Skeletal muscle tissue (tissue), 4 donors: ENCODE measurements around the gene DDX27. TPM values are rescaled to one million over a fixed set of nuclear protein-coding genes. Genes with fewer than 3 reads are reported as not detected.

Experiments used
- H3K27ac ChIP-seq: one replicate; pipeline ENCODE4 v1.7.0; 2013; ENCODE audit warnings: mild to moderate bottlenecking, low read depth, low read length, inconsistent platforms
- H3K27me3 ChIP-seq, 3 donors: one replicate each; pipeline ENCODE4 v1.7.0; 2013; ENCODE audit warnings: low read length in 3 of 3; ENCODE audit not compliant: control insufficient read depth in 3 of 3, insufficient read depth in 3 of 3
- H3K36me3 ChIP-seq, 3 donors: one replicate each; pipeline ENCODE4 v1.7.0; 2013; ENCODE audit warnings: low read length in 3 of 3; ENCODE audit not compliant: control insufficient read depth in 3 of 3, insufficient read depth in 3 of 3
- H3K4me1 ChIP-seq, 3 donors: one replicate each; pipeline ENCODE4 v1.7.0; 2013; ENCODE audit warnings: low read length in 3 of 3, mild to moderate bottlenecking in 3 of 3; ENCODE audit not compliant: control insufficient read depth in 3 of 3, insufficient read depth in 3 of 3
- H3K4me3 ChIP-seq, 3 donors: one replicate each; pipeline ENCODE4 v1.7.0; 2013; ENCODE audit warnings: low read length in 3 of 3
- H3K9ac ChIP-seq, 3 donors: one replicate each; pipeline ENCODE4 v1.7.0; 2013; ENCODE audit warnings: low read length in 3 of 3, mild to moderate bottlenecking in 3 of 3, moderate library complexity in 2 of 3, low read depth in 1 of 3
- H3K9me3 ChIP-seq, 3 donors: one replicate each; pipeline ENCODE4 v1.7.0; 2013; ENCODE audit warnings: low read length in 3 of 3; ENCODE audit not compliant: control insufficient read depth in 3 of 3
- total RNA-seq: library from RNA; depleted of rRNA; stranded (reverse); fragments of >200 nt; gene quantifications from one replicate; pipeline ENCODE4 v1.2.3, GENCODE V29; 2014
- donor health status: Osteomylitis.

DDX27 gene
- total RNA-seq, 1 donor from 2014 or later = 13.0 TPM

- peaks cover 51 to 61% (median 58%) of the 10 kb centered on the region in 3 donors for H3K36me3 ChIP-seq
- no peak overlapping the region for H3K27ac ChIP-seq
- H3K4me3 ChIP-seq = peak overlapping the region in 1 of 3 donors; percentile 26
- no peak overlapping the region for H3K9ac ChIP-seq
- H3K27me3 ChIP-seq = no peaks in the 10 kb centered on the region
- H3K4me1 ChIP-seq = peaks cover 24 to 46% (median 34%) of the 10 kb centered on the region in 3 donors
- H3K9me3 ChIP-seq = peaks cover under 1 to 8% (median 2%) of the 10 kb centered on the region in 3 donors
Measured at GRCh38 chr20:49281059-49281912, 62.1 kb downstream of the DDX27 start.

GRCh38 chr20:49281913-49282467 is 62.8 kb downstream of the DDX27 start:
- Histone ChIP-seq H3K27me3 (no peaks in the 10 kb centered on the region), H3K9me3 (peaks cover 7 to 15% (median 7%) of the 10 kb centered on the region in 3 donors), H3K4me3 (no peak overlapping the region), H3K4me1 (peaks cover 24 to 39% (median 31%) of the 10 kb centered on the region in 3 donors), H3K9ac (no peak overlapping the region), H3K36me3 (peaks cover 58 to 68% (median 65%) of the 10 kb centered on the region in 3 donors), H3K27ac (no peak overlapping the region)

- Histone ChIP-seq H3K36me3 (peaks cover 63 to 75% (median 72%) of the 10 kb centered on the region in 3 donors), H3K4me1 (peaks cover 24 to 37% (median 31%) of the 10 kb centered on the region in 3 donors), H3K27ac (no peak overlapping the region)
Measured at GRCh38 chr20:49282584-49283171, 63.5 kb downstream of the DDX27 start.

GRCh38 chr20:49283176-49283702 is 64.0 kb downstream of the DDX27 start:
- Histone ChIP-seq H3K9ac (no peak overlapping the region), H3K4me3 (no peak overlapping the region), H3K27me3 (no peaks in the 10 kb centered on the region), H3K9me3 (peaks cover 7 to 23% (median 10%) of the 10 kb centered on the region in 3 donors), H3K4me1 (peaks cover 24 to 37% (median 31%) of the 10 kb centered on the region in 3 donors), H3K36me3 (peaks cover 68 to 81% (median 77%) of the 10 kb centered on the region in 3 donors), H3K27ac (no peak overlapping the region)

More at GRCh38 chr20:49282584-49283171, 63.5 kb downstream of the DDX27 start:
- H3K9me3 ChIP-seq = peaks cover 7 to 22% (median 10%) of the 10 kb centered on the region in 3 donors
- no peak overlapping the region for H3K9ac ChIP-seq
- no peaks in the 10 kb centered on the region for H3K27me3 ChIP-seq
- H3K4me3 ChIP-seq = no peak overlapping the region

GRCh38 chr20:49283703-49284625 is 64.7 kb downstream of the DDX27 start:
- peaks cover 7 to 23% (median 10%) of the 10 kb centered on the region in 3 donors for H3K9me3 ChIP-seq
- H3K27ac ChIP-seq = no peak overlapping the region
- no peaks in the 10 kb centered on the region for H3K27me3 ChIP-seq
- no peak overlapping the region for H3K9ac ChIP-seq
- peaks cover 23 to 34% (median 31%) of the 10 kb centered on the region in 3 donors for H3K4me1 ChIP-seq
- no peak overlapping the region for H3K4me3 ChIP-seq
- H3K36me3 ChIP-seq = peaks cover 68 to 88% (median 85%) of the 10 kb centered on the region in 3 donors

- Histone ChIP-seq H3K36me3 (peaks cover 71 to 89% (median 88%) of the 10 kb centered on the region in 3 donors), H3K27ac (no peak overlapping the region), H3K9me3 (peaks cover 7 to 23% (median 10%) of the 10 kb centered on the region in 3 donors), H3K4me3 (no peak overlapping the region), H3K27me3 (no peaks in the 10 kb centered on the region), H3K4me1 (peaks cover 16 to 27% (median 25%) of the 10 kb centered on the region in 3 donors), H3K9ac (no peak overlapping the region)
Measured at GRCh38 chr20:49284818-49285217, 65.6 kb downstream of the DDX27 start.

GRCh38 chr20:49285233-49285668 is 66.0 kb downstream of the DDX27 start:
- no peak overlapping the region for H3K9ac ChIP-seq
- H3K9me3 ChIP-seq = peaks cover 7 to 23% (median 10%) of the 10 kb centered on the region in 3 donors
- H3K27ac ChIP-seq = no peak overlapping the region
- H3K27me3 ChIP-seq = no peaks in the 10 kb centered on the region
- peaks cover 73 to 89% (median 88%) of the 10 kb centered on the region in 3 donors for H3K36me3 ChIP-seq
- H3K4me3 ChIP-seq = no peak overlapping the region
- H3K4me1 ChIP-seq = peaks cover 12 to 23% (median 21%) of the 10 kb centered on the region in 3 donors

GRCh38 chr20:49285813-49286494 is 66.7 kb downstream of the DDX27 start:
- Histone ChIP-seq H3K36me3 (peaks cover 73 to 89% (median 88%) of the 10 kb centered on the region in 3 donors), H3K9me3 (peaks cover 7 to 23% (median 10%) of the 10 kb centered on the region in 3 donors), H3K4me3 (no peak overlapping the region)

More at GRCh38 chr20:49285813-49286494, 66.7 kb downstream of the DDX27 start:
- H3K9ac ChIP-seq = no peak overlapping the region
- H3K27me3 ChIP-seq = no peaks in the 10 kb centered on the region
- H3K4me1 ChIP-seq = peaks cover 8 to 16% (median 15%) of the 10 kb centered on the region in 3 donors
- no peak overlapping the region for H3K27ac ChIP-seq
